SK-N-SH (cell line): ENCODE data around the gene PELI2.

ENCODE experiments used
- CTCF ChIP-seq: fragments of 200-600 bp; sonication (generic); IDR thresholded peaks from 2 replicates; pipeline ENCODE4 v1.6.1; 2017; ENCODE audit warnings: antibody characterized with exemption, mild to moderate bottlenecking, moderate library complexity
- EZH2phosphoT487 ChIP-seq: fragments of 200-600 bp; sonication (generic); IDR thresholded peaks from 2 replicates; pipeline ENCODE4 v1.6.1; 2017; ENCODE audit warnings: low read depth, mixed run types, mild to moderate bottlenecking, antibody characterized with exemption, moderate library complexity, borderline replicate concordance

- TF ChIP-seq CTCF = peak; percentile 66
- no peak for TF ChIP-seq EZH2phosphoT487
Measured at GRCh38 chr14:56247495-56248200, 129.4 kb downstream of the PELI2 start.
